Sigmoid colon (tissue), 4 donors: ENCODE measurements around the gene ATG14.

Experiments
- CTCF ChIP-seq, 4 experiments: fragments of 450-650 bp in 3 of 4; fragments of 200-600 bp in 1 of 4; IDR thresholded peaks; one replicate each; pipeline ENCODE4 v1.5.1; 2016 to 2019; ENCODE audit warnings: antibody characterized with exemption in 4 of 4, mild to moderate bottlenecking in 3 of 4, moderate library complexity in 2 of 4
- POLR2A ChIP-seq, 2 donors: fragments of 450-650 bp; IDR thresholded peaks; one replicate each; pipeline ENCODE4 v1.6.1; 2016; ENCODE audit warnings: antibody characterized with exemption in 2 of 2, mild to moderate bottlenecking in 2 of 2, moderate library complexity in 2 of 2
- POLR2AphosphoS5 ChIP-seq, 4 donors: sonication (generic); formaldehyde crosslinking; IDR thresholded peaks; one replicate each; pipeline ENCODE4 v1.6.1; 2017; ENCODE audit warnings: antibody characterized with exemption in 4 of 4

- TF ChIP-seq CTCF (IDR thresholded peaks at IDR 0.05) (no peak), POLR2AphosphoS5 (IDR thresholded peaks at IDR 0.05) (no peak), POLR2A (IDR thresholded peaks at IDR 0.05) (no peak)
Observed at GRCh38 chr14:55432628-55433027, 21.0 kb upstream of the ATG14 start.
